ENCODE measurements around the gene ANKK1.

The ANKK1 gene, protein sequence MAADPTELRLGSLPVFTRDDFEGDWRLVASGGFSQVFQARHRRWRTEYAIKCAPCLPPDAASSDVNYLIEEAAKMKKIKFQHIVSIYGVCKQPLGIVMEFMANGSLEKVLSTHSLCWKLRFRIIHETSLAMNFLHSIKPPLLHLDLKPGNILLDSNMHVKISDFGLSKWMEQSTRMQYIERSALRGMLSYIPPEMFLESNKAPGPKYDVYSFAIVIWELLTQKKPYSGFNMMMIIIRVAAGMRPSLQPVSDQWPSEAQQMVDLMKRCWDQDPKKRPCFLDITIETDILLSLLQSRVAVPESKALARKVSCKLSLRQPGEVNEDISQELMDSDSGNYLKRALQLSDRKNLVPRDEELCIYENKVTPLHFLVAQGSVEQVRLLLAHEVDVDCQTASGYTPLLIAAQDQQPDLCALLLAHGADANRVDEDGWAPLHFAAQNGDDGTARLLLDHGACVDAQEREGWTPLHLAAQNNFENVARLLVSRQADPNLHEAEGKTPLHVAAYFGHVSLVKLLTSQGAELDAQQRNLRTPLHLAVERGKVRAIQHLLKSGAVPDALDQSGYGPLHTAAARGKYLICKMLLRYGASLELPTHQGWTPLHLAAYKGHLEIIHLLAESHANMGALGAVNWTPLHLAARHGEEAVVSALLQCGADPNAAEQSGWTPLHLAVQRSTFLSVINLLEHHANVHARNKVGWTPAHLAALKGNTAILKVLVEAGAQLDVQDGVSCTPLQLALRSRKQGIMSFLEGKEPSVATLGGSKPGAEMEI

GRCh38 chr11:113387605-113388211 lies at the start of gene ANKK1:
TSS of gene ANKK1 (plus strand) at chr11:113387779. CDS start at chr11:113387885, 106 bp downstream.
- DNase-seq (ENCODE audit: low spot score) (no peak), FAIRE-seq (no peak)

GRCh38 chr11:113338730-113339129 lies 48.8 kb upstream of the ANKK1 start:
- FAIRE-seq, result no peak

GRCh38 chr11:113339929-113340589 lies 47.5 kb upstream of the ANKK1 start:
- DNase-seq (ENCODE audit: low spot score) (no peak), FAIRE-seq (no peak)

More at GRCh38 chr11:113338730-113339129, 48.8 kb upstream of the ANKK1 start:
- no peak for DNase-seq (ENCODE audit: low spot score)

- DNase-seq (ENCODE audit: low spot score), result no peak
Observed at GRCh38 chr11:113341388-113342165, 46.0 kb upstream of the ANKK1 start.

GRCh38 chr11:113345978-113346377 lies 41.6 kb upstream of the ANKK1 start:
- no peak for DNase-seq (ENCODE audit: low spot score)
- no peak for FAIRE-seq

More at GRCh38 chr11:113341388-113342165, 46.0 kb upstream of the ANKK1 start:
- no peak for FAIRE-seq

- DNase-seq (ENCODE audit: low spot score) (no peak), FAIRE-seq (no peak)
Observed at GRCh38 chr11:113349528-113349927, 38.1 kb upstream of the ANKK1 start.

DNA sequence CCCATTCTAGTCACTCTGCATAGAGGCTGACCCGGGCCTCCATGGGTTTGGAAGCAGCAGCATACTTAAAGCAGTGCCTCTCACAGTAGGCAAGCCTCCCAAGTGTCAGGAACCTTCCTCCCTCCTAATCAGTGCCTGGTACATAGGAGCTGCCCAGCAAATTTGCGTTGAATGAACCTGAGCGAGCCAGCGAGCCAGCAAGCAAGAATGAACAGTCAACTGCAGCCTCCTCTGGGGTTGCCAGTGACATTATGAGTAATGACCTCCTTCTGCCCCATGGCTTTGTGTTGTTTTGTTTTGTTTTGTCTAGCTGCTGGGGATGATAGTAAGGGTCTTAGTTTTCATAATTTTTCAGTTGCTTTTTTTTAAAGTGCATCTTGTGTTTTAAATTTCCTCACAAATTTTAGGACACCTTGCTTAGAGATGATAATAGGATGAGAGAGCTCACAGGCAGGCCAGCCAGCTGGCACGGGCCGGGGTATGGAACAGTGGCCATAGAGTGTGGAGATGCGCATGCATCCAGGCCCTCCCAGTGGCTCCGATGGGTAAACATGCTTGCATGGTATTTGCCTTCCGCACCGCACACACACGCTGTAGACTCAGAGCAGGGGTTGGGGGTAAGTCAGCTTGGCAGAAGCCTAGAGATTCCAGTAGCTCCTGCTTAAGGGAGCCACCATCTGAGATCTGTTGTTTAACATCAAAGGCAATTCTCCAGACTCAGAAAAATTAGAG lies 37.1 kb upstream of the ANKK1 start:
- FAIRE-seq, result no peak
- no peak for DNase-seq (ENCODE audit: low spot score)

- FAIRE-seq, result no peak
- DNase-seq (ENCODE audit: low spot score), result no peak
Observed at GRCh38 chr11:113351068-113351450, 36.5 kb upstream of the ANKK1 start.

- no peak for FAIRE-seq
- DNase-seq (ENCODE audit: low spot score), result no peak
Observed at GRCh38 chr11:113351480-113351879, 36.1 kb upstream of the ANKK1 start.

DNA sequence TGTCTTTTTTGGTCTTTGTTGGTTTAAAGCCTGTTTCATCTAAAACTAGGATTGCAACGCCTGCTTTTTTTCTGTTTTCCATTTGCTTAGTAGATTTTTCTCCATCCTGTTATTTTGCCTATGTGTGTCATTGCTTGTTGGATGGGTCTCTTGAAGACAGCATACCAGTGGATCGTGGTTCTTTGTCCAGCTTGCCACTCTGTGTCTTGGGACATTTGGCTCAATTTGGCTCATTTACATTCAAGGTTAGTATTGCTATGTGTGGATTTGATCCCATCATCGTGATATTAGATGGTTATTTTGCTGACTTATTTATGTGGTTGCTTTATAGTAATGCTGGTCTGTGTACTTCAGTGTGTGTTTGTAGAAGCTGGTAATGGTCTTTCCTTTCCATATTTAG lies 31.4 kb upstream of the ANKK1 start:
- FAIRE-seq, result no peak
- DNase-seq (ENCODE audit: low spot score), result no peak

GRCh38 chr11:113363406-113363805 lies 24.2 kb upstream of the ANKK1 start:
- DNase-seq (ENCODE audit: low spot score), result no peak
- FAIRE-seq, result no peak

DNA sequence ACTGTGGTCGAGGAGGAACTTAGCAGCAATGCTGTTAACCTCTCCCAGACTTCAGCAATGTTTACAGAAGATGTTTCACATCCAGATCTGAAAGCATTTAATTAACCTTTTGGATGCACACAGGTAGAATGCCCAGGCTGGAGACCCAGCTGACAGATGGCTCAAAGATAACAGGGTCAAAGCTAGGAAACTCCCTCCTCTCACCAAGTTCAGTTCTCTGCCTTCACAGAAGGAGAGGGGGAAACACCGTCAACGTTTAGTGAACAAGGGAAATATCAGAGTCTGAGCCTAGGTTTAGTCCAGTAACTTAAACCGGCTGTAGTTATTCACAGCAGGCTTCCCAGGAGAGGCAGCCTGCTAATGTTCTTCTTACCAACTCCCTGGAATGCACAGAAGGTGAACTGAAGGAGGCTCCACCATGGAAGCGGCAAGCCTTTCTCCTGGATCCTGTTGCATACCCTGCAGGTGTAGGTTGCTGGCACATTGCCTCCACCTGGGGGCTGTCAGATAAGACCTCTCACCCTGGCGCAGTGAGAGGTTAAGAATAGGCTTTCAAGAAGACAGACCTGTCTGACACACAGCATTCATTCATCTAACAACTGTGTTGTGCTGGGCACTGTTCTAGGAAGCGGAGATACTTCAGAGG lies 23.5 kb upstream of the ANKK1 start:
- no peak for DNase-seq (ENCODE audit: low spot score)
- FAIRE-seq, result no peak

DNA sequence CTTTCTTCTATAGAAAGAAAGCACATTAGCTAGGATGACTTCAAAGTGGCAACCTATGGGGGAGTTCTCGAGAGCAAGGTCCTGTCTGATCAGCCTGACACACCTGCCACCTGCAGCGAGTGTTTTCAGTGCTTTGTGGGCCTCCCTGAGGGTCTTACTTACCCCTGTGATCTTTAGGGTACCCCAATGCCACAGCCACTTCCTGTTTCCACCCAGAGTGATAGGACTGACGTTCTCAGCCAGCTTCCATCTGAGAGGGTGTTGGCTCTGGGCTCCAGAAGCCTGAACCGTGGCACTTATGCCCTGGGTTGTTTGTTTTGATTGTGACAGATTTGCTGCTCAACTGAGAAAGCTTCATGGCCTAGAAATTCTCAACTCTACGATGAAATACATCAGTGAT lies 21.7 kb upstream of the ANKK1 start:
- FAIRE-seq (no peak), DNase-seq (ENCODE audit: low spot score) (no peak)

- no peak for FAIRE-seq
- DNase-seq (ENCODE audit: low spot score), result no peak
Observed at GRCh38 chr11:113369411-113369810, 18.2 kb upstream of the ANKK1 start.

- no peak for DNase-seq (ENCODE audit: low spot score)
- no peak for FAIRE-seq
Observed at GRCh38 chr11:113370634-113371033, 16.9 kb upstream of the ANKK1 start.

- FAIRE-seq (no peak), DNase-seq (ENCODE audit: low spot score) (no peak)
Observed at GRCh38 chr11:113372309-113372708, 15.3 kb upstream of the ANKK1 start.

DNA sequence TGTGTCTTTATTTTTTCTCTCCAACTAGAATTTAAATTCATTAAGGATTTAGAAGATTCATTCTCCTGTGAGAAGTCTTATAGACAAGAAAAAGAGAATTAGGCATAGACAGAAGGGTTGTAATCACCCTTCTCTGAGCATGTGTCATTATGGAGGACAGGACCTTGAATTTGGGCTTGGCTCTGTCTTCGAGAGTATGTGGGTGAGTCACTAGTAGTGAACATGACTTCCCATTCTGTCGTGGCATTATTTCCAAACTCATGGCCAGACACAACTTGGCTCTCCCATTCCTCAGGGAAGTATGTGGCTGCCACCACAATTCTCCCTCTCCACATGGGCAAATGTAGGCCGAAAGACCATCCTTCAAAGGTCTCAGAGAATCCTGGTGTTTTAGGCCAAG lies 14.3 kb upstream of the ANKK1 start:
- FAIRE-seq (no peak), DNase-seq (ENCODE audit: low spot score) (no peak)

- FAIRE-seq, result no peak
Observed at GRCh38 chr11:113373981-113374560, 13.5 kb upstream of the ANKK1 start.

GRCh38 chr11:113375402-113375801 lies 12.2 kb upstream of the ANKK1 start:
- FAIRE-seq (no peak), DNase-seq (ENCODE audit: low spot score) (no peak)

More at GRCh38 chr11:113373981-113374560, 13.5 kb upstream of the ANKK1 start:
- DNase-seq (ENCODE audit: low spot score), result no peak
